ENCODE measurements around the gene MMP21. TPM values are rescaled to one million over a fixed set of nuclear protein-coding genes. Genes with fewer than 3 reads are reported as not detected.

The MMP21 gene
- total and polyA plus RNA-seq, 2 experiments from 2014 or later, result not detected

DNA sequence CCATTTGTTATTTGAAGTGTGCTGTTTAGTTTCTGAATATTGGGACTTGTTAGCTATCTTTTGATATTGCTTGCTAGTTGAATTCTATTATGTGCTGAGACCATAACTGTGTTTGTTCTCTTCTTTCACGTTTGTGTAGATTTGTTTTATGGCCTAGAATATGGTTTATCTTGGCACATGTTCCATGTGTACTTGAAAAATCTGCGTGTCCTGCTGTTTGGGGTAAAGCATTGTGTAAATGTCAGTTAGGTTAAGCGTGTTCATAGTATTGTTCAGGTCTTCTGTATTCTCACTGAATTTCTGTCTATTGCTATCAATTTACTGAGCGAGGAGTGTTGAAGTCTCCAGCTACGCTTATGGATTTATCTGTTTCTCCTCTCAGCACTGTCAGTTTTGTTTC, 19.4 kb downstream of the MMP21 start:
- DNase-seq (ENCODE audit: low spot score) (no peak), ATAC-seq (no peak)
- H3K9me3 Mint-ChIP-seq, result no peaks in the 10 kb centered on the region
- Histone ChIP-seq H3K4me3 (no peak overlapping the region), H3K4me1 (ENCODE audit: insufficient read depth) (no peaks in the 10 kb centered on the region), H2AFZ (no peak overlapping the region), H3K79me2 (replicated peaks; ENCODE audit: insufficient read depth) (peaks cover 9% of the 10 kb centered on the region; the same call in 1 of the 2 replicates), H3K36me3 (ENCODE audit: insufficient read depth) (peaks cover 68% of the 10 kb centered on the region), H3K9me2 (ENCODE audit: insufficient read depth) (no peaks in the 10 kb centered on the region), H4K20me1 (replicated peaks; ENCODE audit: insufficient read depth) (0 out of 2 replicates have a peak, but pooled peaks cover 18% of the 10 kb centered on the region), H3K27me3 (ENCODE audit: insufficient read depth) (no peaks in the 10 kb centered on the region), H3F3A (replicated peaks; ENCODE audit: low read depth) (no peaks in the 10 kb centered on the region), H3K27ac (ENCODE audit: low read depth) (no peak overlapping the region), H3K4me2 (no peak overlapping the region)
- TF ChIP-seq STAT1 (IDR thresholded peaks at IDR 0.05; ENCODE audit: unreplicated experiment), result no peak
- TF ChIP-seq, protein P1, sequence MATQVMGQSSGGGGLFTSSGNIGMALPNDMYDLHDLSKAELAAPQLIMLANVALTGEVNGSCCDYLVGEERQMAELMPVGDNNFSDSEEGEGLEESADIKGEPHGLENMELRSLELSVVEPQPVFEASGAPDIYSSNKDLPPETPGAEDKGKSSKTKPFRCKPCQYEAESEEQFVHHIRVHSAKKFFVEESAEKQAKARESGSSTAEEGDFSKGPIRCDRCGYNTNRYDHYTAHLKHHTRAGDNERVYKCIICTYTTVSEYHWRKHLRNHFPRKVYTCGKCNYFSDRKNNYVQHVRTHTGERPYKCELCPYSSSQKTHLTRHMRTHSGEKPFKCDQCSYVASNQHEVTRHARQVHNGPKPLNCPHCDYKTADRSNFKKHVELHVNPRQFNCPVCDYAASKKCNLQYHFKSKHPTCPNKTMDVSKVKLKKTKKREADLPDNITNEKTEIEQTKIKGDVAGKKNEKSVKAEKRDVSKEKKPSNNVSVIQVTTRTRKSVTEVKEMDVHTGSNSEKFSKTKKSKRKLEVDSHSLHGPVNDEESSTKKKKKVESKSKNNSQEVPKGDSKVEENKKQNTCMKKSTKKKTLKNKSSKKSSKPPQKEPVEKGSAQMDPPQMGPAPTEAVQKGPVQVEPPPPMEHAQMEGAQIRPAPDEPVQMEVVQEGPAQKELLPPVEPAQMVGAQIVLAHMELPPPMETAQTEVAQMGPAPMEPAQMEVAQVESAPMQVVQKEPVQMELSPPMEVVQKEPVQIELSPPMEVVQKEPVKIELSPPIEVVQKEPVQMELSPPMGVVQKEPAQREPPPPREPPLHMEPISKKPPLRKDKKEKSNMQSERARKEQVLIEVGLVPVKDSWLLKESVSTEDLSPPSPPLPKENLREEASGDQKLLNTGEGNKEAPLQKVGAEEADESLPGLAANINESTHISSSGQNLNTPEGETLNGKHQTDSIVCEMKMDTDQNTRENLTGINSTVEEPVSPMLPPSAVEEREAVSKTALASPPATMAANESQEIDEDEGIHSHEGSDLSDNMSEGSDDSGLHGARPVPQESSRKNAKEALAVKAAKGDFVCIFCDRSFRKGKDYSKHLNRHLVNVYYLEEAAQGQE (IDR thresholded peaks at IDR 0.05; ENCODE audit: unreplicated experiment), result no peak
- no peak for TF ChIP-seq JUNB (IDR thresholded peaks at IDR 0.05; ENCODE audit: unreplicated experiment)
- TF ChIP-seq, protein P2, sequence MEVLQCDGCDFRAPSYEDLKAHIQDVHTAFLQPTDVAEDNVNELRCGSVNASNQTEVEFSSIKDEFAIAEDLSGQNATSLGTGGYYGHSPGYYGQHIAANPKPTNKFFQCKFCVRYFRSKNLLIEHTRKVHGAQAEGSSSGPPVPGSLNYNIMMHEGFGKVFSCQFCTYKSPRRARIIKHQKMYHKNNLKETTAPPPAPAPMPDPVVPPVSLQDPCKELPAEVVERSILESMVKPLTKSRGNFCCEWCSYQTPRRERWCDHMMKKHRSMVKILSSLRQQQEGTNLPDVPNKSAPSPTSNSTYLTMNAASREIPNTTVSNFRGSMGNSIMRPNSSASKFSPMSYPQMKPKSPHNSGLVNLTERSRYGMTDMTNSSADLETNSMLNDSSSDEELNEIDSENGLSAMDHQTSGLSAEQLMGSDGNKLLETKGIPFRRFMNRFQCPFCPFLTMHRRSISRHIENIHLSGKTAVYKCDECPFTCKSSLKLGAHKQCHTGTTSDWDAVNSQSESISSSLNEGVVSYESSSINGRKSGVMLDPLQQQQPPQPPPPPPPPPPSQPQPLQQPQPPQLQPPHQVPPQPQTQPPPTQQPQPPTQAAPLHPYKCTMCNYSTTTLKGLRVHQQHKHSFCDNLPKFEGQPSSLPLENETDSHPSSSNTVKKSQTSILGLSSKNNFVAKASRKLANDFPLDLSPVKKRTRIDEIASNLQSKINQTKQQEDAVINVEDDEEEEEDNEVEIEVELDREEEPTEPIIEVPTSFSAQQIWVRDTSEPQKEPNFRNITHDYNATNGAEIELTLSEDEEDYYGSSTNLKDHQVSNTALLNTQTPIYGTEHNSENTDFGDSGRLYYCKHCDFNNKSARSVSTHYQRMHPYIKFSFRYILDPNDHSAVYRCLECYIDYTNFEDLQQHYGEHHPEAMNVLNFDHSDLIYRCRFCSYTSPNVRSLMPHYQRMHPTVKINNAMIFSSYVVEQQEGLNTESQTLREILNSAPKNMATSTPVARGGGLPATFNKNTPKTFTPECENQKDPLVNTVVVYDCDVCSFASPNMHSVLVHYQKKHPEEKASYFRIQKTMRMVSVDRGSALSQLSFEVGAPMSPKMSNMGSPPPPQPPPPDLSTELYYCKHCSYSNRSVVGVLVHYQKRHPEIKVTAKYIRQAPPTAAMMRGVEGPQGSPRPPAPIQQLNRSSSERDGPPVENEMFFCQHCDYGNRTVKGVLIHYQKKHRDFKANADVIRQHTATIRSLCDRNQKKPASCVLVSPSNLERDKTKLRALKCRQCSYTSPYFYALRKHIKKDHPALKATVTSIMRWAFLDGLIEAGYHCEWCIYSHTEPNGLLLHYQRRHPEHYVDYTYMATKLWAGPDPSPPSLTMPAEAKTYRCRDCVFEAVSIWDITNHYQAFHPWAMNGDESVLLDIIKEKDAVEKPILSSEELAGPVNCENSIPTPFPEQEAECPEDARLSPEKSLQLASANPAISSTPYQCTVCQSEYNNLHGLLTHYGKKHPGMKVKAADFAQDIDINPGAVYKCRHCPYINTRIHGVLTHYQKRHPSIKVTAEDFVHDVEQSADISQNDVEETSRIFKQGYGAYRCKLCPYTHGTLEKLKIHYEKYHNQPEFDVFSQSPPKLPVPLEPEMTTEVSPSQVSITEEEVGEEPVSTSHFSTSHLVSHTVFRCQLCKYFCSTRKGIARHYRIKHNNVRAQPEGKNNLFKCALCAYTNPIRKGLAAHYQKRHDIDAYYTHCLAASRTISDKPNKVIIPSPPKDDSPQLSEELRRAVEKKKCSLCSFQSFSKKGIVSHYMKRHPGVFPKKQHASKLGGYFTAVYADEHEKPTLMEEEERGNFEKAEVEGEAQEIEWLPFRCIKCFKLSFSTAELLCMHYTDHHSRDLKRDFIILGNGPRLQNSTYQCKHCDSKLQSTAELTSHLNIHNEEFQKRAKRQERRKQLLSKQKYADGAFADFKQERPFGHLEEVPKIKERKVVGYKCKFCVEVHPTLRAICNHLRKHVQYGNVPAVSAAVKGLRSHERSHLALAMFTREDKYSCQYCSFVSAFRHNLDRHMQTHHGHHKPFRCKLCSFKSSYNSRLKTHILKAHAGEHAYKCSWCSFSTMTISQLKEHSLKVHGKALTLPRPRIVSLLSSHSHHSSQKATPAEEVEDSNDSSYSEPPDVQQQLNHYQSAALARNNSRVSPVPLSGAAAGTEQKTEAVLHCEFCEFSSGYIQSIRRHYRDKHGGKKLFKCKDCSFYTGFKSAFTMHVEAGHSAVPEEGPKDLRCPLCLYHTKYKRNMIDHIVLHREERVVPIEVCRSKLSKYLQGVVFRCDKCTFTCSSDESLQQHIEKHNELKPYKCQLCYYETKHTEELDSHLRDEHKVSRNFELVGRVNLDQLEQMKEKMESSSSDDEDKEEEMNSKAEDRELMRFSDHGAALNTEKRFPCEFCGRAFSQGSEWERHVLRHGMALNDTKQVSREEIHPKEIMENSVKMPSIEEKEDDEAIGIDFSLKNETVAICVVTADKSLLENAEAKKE (CRISPR knock-in tag; IDR thresholded peaks at IDR 0.05), result no peak
- TF ChIP-seq ZNF114 (CRISPR knock-in tag; IDR thresholded peaks at IDR 0.05), result no peak
- no peak for TF ChIP-seq CTCF (conservative IDR thresholded peaks at IDR 0.05; ENCODE audit: low read depth in 2 of 2)
- no peak for TF ChIP-seq ZNF331 (CRISPR knock-in tag; IDR thresholded peaks at IDR 0.05; ENCODE audit: low read depth)
- TF ChIP-seq EZH2 (IDR thresholded peaks at IDR 0.05; ENCODE audit: low read depth, unreplicated experiment), result no peak
- peaks cover 65% of the 10 kb centered on the region for H3K36me3 Mint-ChIP-seq (ENCODE audit: low read depth)
- H3K27me3 Mint-ChIP-seq (ENCODE audit: insufficient read depth, low read depth, poor library complexity), result peaks cover 2% of the 10 kb centered on the region
- H3K27ac Mint-ChIP-seq, result no peak overlapping the region
- no peak overlapping the region for H3K4me3 Mint-ChIP-seq
- peaks cover under 1% of the 10 kb centered on the region for H3K4me1 Mint-ChIP-seq
